Suprapubic skin (tissue), 4 donors: Measurements from ENCODE around the gene WWC1. TPM values are rescaled to one million over a fixed set of nuclear protein-coding genes. Genes with fewer than 3 reads are reported as not detected.

ENCODE experiments used
- DNase-seq, 2 donors: peaks; one replicate each; pipeline ENCODE4 v3.0.0-alpha.2; 2019; ENCODE audit warnings: low spot score in 2 of 2
- H3K27ac ChIP-seq: fragments of 200-600 bp; sonication (generic); one replicate; pipeline ENCODE4 v1.5.1; 2019
- H3K27me3 ChIP-seq: fragments of 200-600 bp; sonication (generic); one replicate; pipeline ENCODE4 v1.5.1; 2019
- H3K36me3 ChIP-seq: fragments of 200-600 bp; sonication (generic); one replicate; pipeline ENCODE4 v1.5.1; 2019
- H3K4me1 ChIP-seq: fragments of 200-600 bp; sonication (generic); one replicate; pipeline ENCODE4 v1.5.1; 2019
- H3K4me3 ChIP-seq: fragments of 200-600 bp; sonication (generic); one replicate; pipeline ENCODE4 v1.5.1; 2019; ENCODE audit warnings: mild to moderate bottlenecking
- H3K9me3 ChIP-seq: fragments of 200-600 bp; sonication (generic); one replicate; pipeline ENCODE4 v1.5.1; 2019
- CTCF ChIP-seq, 2 donors: fragments of 200-600 bp in 1 of 2; fragments of 450-650 bp in 1 of 2; sonication (generic) in 1 of 2; IDR thresholded peaks; one replicate each; pipeline ENCODE4 v1.5.1; 2016 to 2019; ENCODE audit warnings: antibody characterized with exemption in 2 of 2, mild to moderate bottlenecking in 1 of 2, moderate library complexity in 1 of 2
- EP300 ChIP-seq: sonication (generic); formaldehyde crosslinking; IDR thresholded peaks from one replicate; pipeline ENCODE4 v1.6.1; 2017; ENCODE audit warnings: antibody characterized with exemption
- POLR2A ChIP-seq, 2 donors: fragments of 450-650 bp; IDR thresholded peaks; one replicate each; pipeline ENCODE4 v1.6.1; 2017; ENCODE audit warnings: antibody characterized with exemption in 2 of 2, mild to moderate bottlenecking in 2 of 2, moderate library complexity in 2 of 2
- POLR2AphosphoS5 ChIP-seq, 3 donors: sonication (generic); formaldehyde crosslinking; IDR thresholded peaks; one replicate each; pipeline ENCODE4 v1.6.1; 2017; ENCODE audit warnings: antibody characterized with exemption in 3 of 3
- WGBS: methylation state at CpG from one replicate; pipeline ENCODE4 v1.1.5; 2018; 5-methylcytosine and 5-hydroxymethylcytosine counted together
- total RNA-seq, 4 donors: library from RNA; depleted of rRNA; stranded (reverse); fragments of >200 nt; gene quantifications; one replicate each; pipeline ENCODE4 v1.1.0, GENCODE V29; 2016

The WWC1 gene
- total RNA-seq, 4 donors from 2014 or later = 28.3 to 38.3 (median 31.6) TPM

GRCh38 chr5:168359820-168360460 lies 68.5 kb downstream of the WWC1 start:
- 68% methylated on average over 2 of the region's 2 CpGs for WGBS

GRCh38 chr5:168360521-168361285 lies 69.3 kb downstream of the WWC1 start:
- peaks cover 26% of the 10 kb centered on the region for H3K4me1 ChIP-seq
- peaks cover 3% of the 10 kb centered on the region for H3K27me3 ChIP-seq
- no peak overlapping the region for H3K4me3 ChIP-seq
- TF ChIP-seq POLR2AphosphoS5 (IDR thresholded peaks at IDR 0.05) (no peak), CTCF (IDR thresholded peaks at IDR 0.05) (no peak), EP300 (no peak), POLR2A (IDR thresholded peaks at IDR 0.05) (no peak)
- no peak overlapping the region for H3K27ac ChIP-seq
- 50% methylated on average over 3 of the region's 3 CpGs for WGBS
- H3K36me3 ChIP-seq = no peaks in the 10 kb centered on the region
- DNase-seq = peak in 1 of 2 donors; percentile 6
- no peaks in the 10 kb centered on the region for H3K9me3 ChIP-seq

More at GRCh38 chr5:168359820-168360460, 68.5 kb downstream of the WWC1 start:
- Histone ChIP-seq H3K27ac (no peak overlapping the region), H3K4me3 (no peak overlapping the region), H3K36me3 (no peaks in the 10 kb centered on the region), H3K9me3 (no peaks in the 10 kb centered on the region), H3K27me3 (peaks cover 3% of the 10 kb centered on the region), H3K4me1 (peaks cover 19% of the 10 kb centered on the region)
- TF ChIP-seq EP300 (no peak), POLR2AphosphoS5 (IDR thresholded peaks at IDR 0.05) (no peak), CTCF (IDR thresholded peaks at IDR 0.05) (no peak), POLR2A (IDR thresholded peaks at IDR 0.05) (no peak)
- DNase-seq = peak in 1 of 2 donors; percentile 49

- DNase-seq = no peak
- TF ChIP-seq POLR2AphosphoS5 (IDR thresholded peaks at IDR 0.05) = no peak
- no peak for TF ChIP-seq POLR2A (IDR thresholded peaks at IDR 0.05)
- Histone ChIP-seq H3K4me1 (peaks cover 34% of the 10 kb centered on the region), H3K27ac (no peak overlapping the region), H3K36me3 (no peaks in the 10 kb centered on the region), H3K27me3 (peaks cover 3% of the 10 kb centered on the region), H3K9me3 (no peaks in the 10 kb centered on the region), H3K4me3 (no peak overlapping the region)
- 77% methylated on average over 3 of the region's 3 CpGs for WGBS
Observed at GRCh38 chr5:168362097-168362885, 70.8 kb downstream of the WWC1 start.

- peaks cover 34% of the 10 kb centered on the region for H3K4me1 ChIP-seq
- H3K36me3 ChIP-seq = no peaks in the 10 kb centered on the region
- H3K27ac ChIP-seq = peak overlapping the region; percentile 63
- WGBS = 84% methylated on average over 11 of the region's 11 CpGs
- TF ChIP-seq POLR2A (IDR thresholded peaks at IDR 0.05) (no peak), POLR2AphosphoS5 (IDR thresholded peaks at IDR 0.05) (no peak), EP300 (no peak), CTCF (IDR thresholded peaks at IDR 0.05) (no peak)
- no peaks in the 10 kb centered on the region for H3K9me3 ChIP-seq
- peaks cover 3% of the 10 kb centered on the region for H3K27me3 ChIP-seq
- no peak for DNase-seq
- H3K4me3 ChIP-seq = no peak overlapping the region
Observed at GRCh38 chr5:168364151-168364661, 72.8 kb downstream of the WWC1 start.

- Histone ChIP-seq H3K36me3 (no peaks in the 10 kb centered on the region), H3K4me3 (no peak overlapping the region), H3K9me3 (no peaks in the 10 kb centered on the region), H3K27ac (peak overlapping the region; percentile 63), H3K27me3 (peaks cover 3% of the 10 kb centered on the region), H3K4me1 (peaks cover 34% of the 10 kb centered on the region)
- WGBS = 41% methylated on average over 12 of the region's 12 CpGs
- TF ChIP-seq POLR2AphosphoS5 (IDR thresholded peaks at IDR 0.05) (no peak), CTCF (IDR thresholded peaks at IDR 0.05) (no peak), EP300 (no peak)
- DNase-seq = no peak
Observed at GRCh38 chr5:168364750-168365550, 73.5 kb downstream of the WWC1 start.
